Stimulated activated naive B cell treated with anti-CD40 and anti-IgM and Interleukin-4, amounts not matched to agents 10 μg/mL and 1 μg/mL and 100 μg/mL, for 72 hours (primary cell): ENCODE measurements around the gene ZSCAN10.

Source experiments
- ATAC-seq, 2 donors: fragments of 150-1000 bp; cut with Tn5 transposase; replicated peaks; 2 replicates each; pipeline ENCODE4 v1.10.0; 2021; ENCODE audit warnings: moderate library complexity in 1 of 2
- DNase-seq: peaks from one replicate; pipeline ENCODE4 v3.0.0; 2021
- H3K27ac Mint-ChIP-seq: one replicate; pipeline ENCODE4 v1.8.0; 2022; ENCODE audit warnings: mild to moderate bottlenecking, mixed read lengths
- H3K27me3 Mint-ChIP-seq, 2 donors: one replicate each; pipeline ENCODE4 v1.8.0; 2022; ENCODE audit warnings: mixed read lengths in 2 of 2
- H3K36me3 Mint-ChIP-seq, 2 donors: one replicate each; pipeline ENCODE4 v1.8.0; 2022; ENCODE audit warnings: mixed read lengths in 2 of 2, mild to moderate bottlenecking in 1 of 2
- H3K4me1 Mint-ChIP-seq, 2 donors: one replicate each; pipeline ENCODE4 v1.8.0; 2022; ENCODE audit warnings: mixed read lengths in 2 of 2, mild to moderate bottlenecking in 1 of 2
- H3K4me3 Mint-ChIP-seq, 2 donors: one replicate each; pipeline ENCODE4 v1.8.0; 2022; ENCODE audit warnings: mild to moderate bottlenecking in 2 of 2, mixed read lengths in 2 of 2, moderate library complexity in 1 of 2
- H3K9me3 Mint-ChIP-seq, 2 donors: one replicate each; pipeline ENCODE4 v1.8.0; 2022; ENCODE audit warnings: mixed read lengths in 2 of 2, mild to moderate bottlenecking in 1 of 2

Gene ZSCAN10

GRCh38 chr16:3122926-3123570, 24.0 kb upstream of the ZSCAN10 start:
- Mint-ChIP-seq H3K27ac (peak overlapping the region; percentile 42), H3K36me3 (peaks cover 5 to 10% of the 10 kb centered on the region in 2 donors), H3K4me1 (peaks cover 23 to 40% of the 10 kb centered on the region in 2 donors), H3K27me3 (no peaks in the 10 kb centered on the region), H3K4me3 (peak overlapping the region; percentile 96 to 98), H3K9me3 (no peaks in the 10 kb centered on the region)
- no peak for ATAC-seq
- DNase-seq: no peak

GRCh38 chr16:3121851-3122467, 22.9 kb upstream of the ZSCAN10 start:
- peaks cover 2 to 5% of the 10 kb centered on the region in 2 donors for H3K36me3 Mint-ChIP-seq
- no peak for DNase-seq
- peaks cover 20 to 32% of the 10 kb centered on the region in 2 donors for H3K4me1 Mint-ChIP-seq
- no peaks in the 10 kb centered on the region for H3K27me3 Mint-ChIP-seq
- H3K9me3 Mint-ChIP-seq: no peaks in the 10 kb centered on the region
- no peak for ATAC-seq
- H3K4me3 Mint-ChIP-seq: no peak overlapping the region
- peak overlapping the region; percentile 17 for H3K27ac Mint-ChIP-seq

DNA sequence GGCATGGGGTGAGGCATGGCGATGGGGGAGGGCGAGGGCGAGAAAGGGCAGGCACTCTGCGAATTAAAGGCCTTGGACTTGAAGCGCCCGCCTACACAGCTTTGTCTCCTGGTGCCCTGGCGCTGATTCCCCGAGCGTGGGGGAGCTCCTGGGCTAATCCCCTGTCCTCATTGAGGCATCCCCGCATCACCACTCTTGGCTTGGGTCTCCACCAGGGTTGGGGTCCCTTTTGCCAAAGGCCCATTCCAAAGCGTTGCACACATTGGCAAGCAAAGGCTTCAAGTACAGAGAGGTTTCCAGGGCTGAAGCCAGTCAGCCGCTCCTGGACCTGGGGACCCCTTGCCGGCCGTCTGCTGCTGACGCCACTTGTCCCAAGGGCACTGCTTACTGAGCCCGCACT, 21.3 kb upstream of the ZSCAN10 start:
- H3K4me3 Mint-ChIP-seq: no peak overlapping the region
- ATAC-seq: no peak
- no peak overlapping the region for H3K27ac Mint-ChIP-seq
- no peaks in the 10 kb centered on the region for H3K27me3 Mint-ChIP-seq
- peaks cover 16 to 26% of the 10 kb centered on the region in 2 donors for H3K4me1 Mint-ChIP-seq
- H3K36me3 Mint-ChIP-seq: peaks cover 0 to 2% of the 10 kb centered on the region in 2 donors
- H3K9me3 Mint-ChIP-seq: no peaks in the 10 kb centered on the region
- no peak for DNase-seq

DNA sequence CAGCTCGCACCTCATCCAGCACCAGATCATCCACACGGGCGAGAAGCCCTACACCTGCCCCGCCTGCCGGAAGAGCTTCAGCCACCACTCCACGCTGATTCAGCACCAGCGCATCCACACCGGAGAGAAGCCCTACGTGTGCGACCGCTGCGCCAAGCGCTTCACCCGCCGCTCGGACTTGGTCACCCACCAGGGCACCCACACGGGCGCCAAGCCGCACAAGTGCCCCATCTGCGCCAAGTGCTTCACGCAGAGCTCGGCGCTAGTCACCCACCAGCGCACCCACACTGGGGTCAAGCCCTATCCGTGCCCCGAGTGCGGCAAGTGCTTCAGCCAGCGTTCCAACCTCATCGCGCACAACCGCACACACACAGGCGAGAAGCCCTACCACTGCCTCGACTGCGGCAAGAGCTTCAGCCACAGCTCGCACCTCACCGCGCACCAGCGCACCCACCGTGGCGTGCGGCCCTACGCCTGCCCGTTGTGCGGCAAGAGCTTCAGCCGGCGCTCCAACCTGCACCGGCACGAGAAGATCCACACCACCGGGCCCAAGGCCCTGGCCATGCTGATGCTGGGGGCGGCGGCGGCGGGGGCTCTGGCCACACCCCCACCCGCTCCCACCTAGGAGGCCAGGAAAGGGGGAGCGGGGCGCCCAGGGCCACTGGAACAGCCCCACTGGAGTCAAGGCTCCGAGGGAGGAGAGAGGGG, 20.8 kb upstream of the ZSCAN10 start:
- Mint-ChIP-seq H3K4me3 (no peak overlapping the region), H3K27me3 (peaks cover under 1 to 5% of the 10 kb centered on the region in 2 donors), H3K4me1 (peaks cover 13 to 20% of the 10 kb centered on the region in 2 donors), H3K36me3 (peaks cover 5 to 8% of the 10 kb centered on the region in 2 donors), H3K9me3 (no peaks in the 10 kb centered on the region), H3K27ac (no peak overlapping the region)
- ATAC-seq (no peak), DNase-seq (no peak)

DNA sequence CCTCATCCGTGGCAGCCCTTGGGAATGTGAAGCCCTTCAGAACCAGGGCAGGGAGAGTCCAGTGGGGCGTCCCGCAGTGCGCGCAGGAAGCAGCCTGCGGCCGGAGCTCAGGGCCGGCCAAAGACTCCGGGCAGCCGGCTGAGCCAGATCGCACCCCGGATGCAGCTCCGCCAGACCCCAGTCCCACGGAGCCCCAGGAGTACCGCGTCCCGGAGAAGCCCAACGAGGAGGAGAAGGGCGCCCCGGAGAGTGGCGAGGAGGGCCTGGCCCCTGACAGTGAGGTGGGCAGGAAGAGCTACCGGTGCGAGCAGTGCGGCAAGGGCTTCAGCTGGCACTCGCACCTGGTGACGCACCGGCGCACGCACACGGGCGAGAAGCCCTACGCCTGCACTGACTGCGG, 20.2 kb upstream of the ZSCAN10 start:
- Mint-ChIP-seq H3K27me3 (peaks cover 4 to 11% of the 10 kb centered on the region in 2 donors), H3K27ac (no peak overlapping the region), H3K4me1 (peaks cover 10 to 16% of the 10 kb centered on the region in 2 donors), H3K9me3 (no peaks in the 10 kb centered on the region), H3K36me3 (peaks cover 8% of the 10 kb centered on the region in 2 donors), H3K4me3 (no peak overlapping the region)
- DNase-seq (no peak), ATAC-seq (no peak)

- DNase-seq: no peak
- Mint-ChIP-seq H3K4me1 (peaks cover 10 to 14% of the 10 kb centered on the region in 2 donors), H3K27ac (no peak overlapping the region), H3K4me3 (no peak overlapping the region), H3K9me3 (no peaks in the 10 kb centered on the region), H3K27me3 (peaks cover 4 to 15% of the 10 kb centered on the region in 2 donors), H3K36me3 (peaks cover 8% of the 10 kb centered on the region in 2 donors)
- ATAC-seq: no peak
Measured at GRCh38 chr16:3118846-3119245, 19.8 kb upstream of the ZSCAN10 start.

- peaks cover 5 to 21% of the 10 kb centered on the region in 2 donors for H3K27me3 Mint-ChIP-seq
- no peaks in the 10 kb centered on the region for H3K9me3 Mint-ChIP-seq
- peaks cover 8% of the 10 kb centered on the region in 2 donors for H3K36me3 Mint-ChIP-seq
- peaks cover 4 to 9% of the 10 kb centered on the region in 2 donors for H3K4me1 Mint-ChIP-seq
- no peak for ATAC-seq
- DNase-seq: no peak
- no peak overlapping the region for H3K4me3 Mint-ChIP-seq
- no peak overlapping the region for H3K27ac Mint-ChIP-seq
Measured at GRCh38 chr16:3118204-3118790, 19.2 kb upstream of the ZSCAN10 start.

- Mint-ChIP-seq H3K27me3 (peaks cover 17 to 38% of the 10 kb centered on the region in 2 donors), H3K9me3 (no peaks in the 10 kb centered on the region), H3K27ac (no peak overlapping the region), H3K4me1 (peaks cover 0 to 13% of the 10 kb centered on the region in 2 donors), H3K36me3 (peaks cover 8% of the 10 kb centered on the region in 2 donors), H3K4me3 (no peak overlapping the region)
- DNase-seq (no peak), ATAC-seq (no peak)
Measured at GRCh38 chr16:3115561-3115960, 16.5 kb upstream of the ZSCAN10 start.

GRCh38 chr16:3115003-3115402, 15.9 kb upstream of the ZSCAN10 start:
- Mint-ChIP-seq H3K27me3 (peaks cover 17 to 38% of the 10 kb centered on the region in 2 donors), H3K4me1 (peaks cover 0 to 13% of the 10 kb centered on the region in 2 donors), H3K4me3 (no peak overlapping the region), H3K9me3 (no peaks in the 10 kb centered on the region), H3K36me3 (peaks cover 8% of the 10 kb centered on the region in 2 donors), H3K27ac (no peak overlapping the region)
- no peak for ATAC-seq
- no peak for DNase-seq

DNA sequence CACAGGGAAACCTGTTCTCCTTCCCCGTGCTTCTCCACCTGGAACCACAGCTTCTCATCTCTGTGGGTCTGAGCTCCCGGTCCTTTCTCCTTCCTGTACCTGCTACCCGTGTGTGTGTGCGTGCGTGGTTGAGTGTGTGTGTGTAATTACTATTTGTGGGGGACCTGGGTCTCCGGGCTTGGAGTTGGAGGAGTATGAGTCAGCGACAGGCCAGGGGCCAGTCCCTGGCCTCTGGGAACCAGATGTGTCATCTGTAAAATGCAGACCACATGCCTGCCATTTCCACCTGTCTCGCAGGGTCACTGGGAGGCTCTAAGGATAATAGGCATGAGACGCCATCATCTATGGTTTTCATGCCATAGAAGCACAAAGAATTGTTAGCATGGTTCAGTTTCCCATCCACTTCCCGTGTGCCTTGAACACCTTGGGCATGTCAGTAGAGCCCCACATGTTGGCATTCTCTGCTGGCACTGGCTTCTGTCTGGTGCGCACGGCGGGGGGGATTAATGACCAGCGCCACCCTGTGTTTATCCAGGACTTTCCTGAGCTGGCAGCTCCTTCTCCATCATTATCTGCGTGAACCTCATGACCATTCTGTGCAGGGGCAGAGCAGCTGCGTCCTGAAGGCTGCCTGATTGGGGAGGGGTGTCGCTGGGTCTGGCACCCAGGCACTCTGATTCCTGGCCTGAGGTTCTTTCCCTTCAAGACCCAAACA, 14.8 kb upstream of the ZSCAN10 start:
- no peak overlapping the region for H3K27ac Mint-ChIP-seq
- H3K9me3 Mint-ChIP-seq: no peaks in the 10 kb centered on the region
- peaks cover 0 to 13% of the 10 kb centered on the region in 2 donors for H3K4me1 Mint-ChIP-seq
- H3K4me3 Mint-ChIP-seq: no peak overlapping the region
- peaks cover 17 to 38% of the 10 kb centered on the region in 2 donors for H3K27me3 Mint-ChIP-seq
- peaks cover 8% of the 10 kb centered on the region in 2 donors for H3K36me3 Mint-ChIP-seq
- no peak for ATAC-seq
- no peak for DNase-seq

DNA sequence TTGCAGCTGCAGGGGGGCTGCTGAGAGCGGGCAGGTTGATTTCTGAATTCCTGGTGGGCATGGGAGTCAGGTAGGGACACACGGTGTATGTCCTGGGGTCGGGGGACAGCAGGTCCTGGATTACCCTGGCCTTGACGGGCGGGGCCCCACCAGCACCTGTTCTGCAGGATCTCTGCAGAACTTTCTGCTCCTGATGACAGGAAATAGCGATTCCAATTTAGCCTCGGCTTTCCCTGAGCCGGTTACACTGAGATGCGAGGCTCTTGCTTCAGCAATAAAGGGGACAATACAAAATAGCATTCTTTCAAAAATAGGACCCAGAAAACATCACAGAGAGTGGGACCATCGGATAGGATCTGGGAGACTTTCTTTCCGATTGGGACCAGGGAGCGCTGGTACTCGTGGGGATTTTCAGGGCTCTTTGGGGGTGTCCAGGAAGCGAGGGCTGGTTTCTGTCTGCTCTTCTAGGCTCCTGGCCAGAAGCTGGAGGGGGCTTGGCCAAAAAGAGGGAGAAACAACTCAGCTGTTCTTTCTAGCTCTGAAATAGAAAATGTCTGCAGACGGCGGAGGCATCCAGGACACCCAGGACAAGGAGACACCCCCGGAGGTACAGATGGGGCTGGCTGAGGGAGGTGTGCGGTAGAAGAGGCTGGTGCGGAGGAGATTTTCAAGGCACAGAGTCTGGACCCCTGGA, 13.9 kb upstream of the ZSCAN10 start:
- H3K27me3 Mint-ChIP-seq: peaks cover 17 to 38% of the 10 kb centered on the region in 2 donors
- DNase-seq: no peak
- H3K36me3 Mint-ChIP-seq: peaks cover 8% of the 10 kb centered on the region in 2 donors
- peak overlapping the region; percentile 76 to 79 for H3K4me3 Mint-ChIP-seq
- H3K27ac Mint-ChIP-seq: no peak overlapping the region
- H3K9me3 Mint-ChIP-seq: no peaks in the 10 kb centered on the region
- H3K4me1 Mint-ChIP-seq: peaks cover 0 to 13% of the 10 kb centered on the region in 2 donors
- no peak for ATAC-seq

DNA sequence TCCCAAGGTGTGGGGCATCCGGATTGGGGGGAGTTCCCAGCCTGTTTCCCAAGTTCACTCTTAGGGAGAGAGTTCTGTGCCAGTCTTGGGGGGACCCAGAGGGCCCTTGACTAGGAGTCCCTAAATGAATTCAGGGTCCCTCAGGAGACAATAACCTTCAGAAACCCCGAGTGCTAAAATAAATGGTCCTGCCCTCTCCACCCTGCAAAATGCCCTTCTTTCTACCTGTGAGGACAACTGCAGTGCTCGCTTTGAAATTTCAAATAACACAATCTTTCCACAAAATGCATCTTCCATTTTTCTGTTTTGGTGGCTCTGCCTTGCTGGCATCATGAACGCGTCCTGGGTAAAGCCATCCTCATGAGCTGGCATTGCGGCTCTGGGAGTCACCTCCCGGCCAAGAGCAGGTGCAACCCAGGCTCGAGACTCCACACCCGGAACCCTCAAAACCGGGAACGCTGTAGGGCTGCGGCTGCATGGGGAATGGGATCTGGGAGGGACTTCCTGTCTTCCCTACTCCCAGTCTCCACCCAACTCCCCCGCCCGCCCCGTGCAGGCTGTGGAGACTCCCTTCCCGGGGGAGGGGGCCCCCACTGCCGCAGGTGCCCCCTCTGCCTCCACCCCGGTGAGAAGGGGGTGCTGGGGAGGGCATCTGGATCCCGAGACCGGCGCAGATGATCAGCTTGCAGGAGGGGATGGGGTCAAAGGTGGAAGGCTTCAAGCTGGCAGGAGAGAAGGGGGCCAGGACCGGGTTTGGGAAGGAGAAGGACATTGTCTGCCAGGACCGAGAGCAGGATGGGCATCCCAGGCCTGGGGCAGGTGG, 13.2 kb upstream of the ZSCAN10 start, which contains the start of gene ZNF205:
TSS of gene ZNF205 (plus strand) at position 529 of the 823 bp plus-strand sequence. CDS start 845 bp downstream, outside the sequence.
- H3K27ac Mint-ChIP-seq: no peak within 1 kb of the TSS
- ATAC-seq: no peak
- H3K9me3 Mint-ChIP-seq: no peaks in the 10 kb centered on the region
- peaks cover 17 to 38% of the 10 kb centered on the region in 2 donors for H3K27me3 Mint-ChIP-seq
- peak within 1 kb of the TSS; percentile 76 to 79 for H3K4me3 Mint-ChIP-seq
- peaks cover 8% of the 10 kb centered on the region in 2 donors for H3K36me3 Mint-ChIP-seq
- DNase-seq: no peak
- peaks cover 2 to 15% of the 10 kb centered on the region in 2 donors for H3K4me1 Mint-ChIP-seq
